Erythroblast (primary cell): ENCODE results near the gene DEF6.

ENCODE experiments used
- GATA1 ChIP-seq: IDR thresholded peaks from 2 replicates; pipeline ENCODE4 v1.6.1; 2011; ENCODE audit warnings: low read depth, mild to moderate bottlenecking, control low read depth, low read length, moderate library complexity
- POLR2A ChIP-seq: IDR thresholded peaks from 2 replicates; pipeline ENCODE4 v1.6.1; 2011; ENCODE audit warnings: mild to moderate bottlenecking, low read length

DNA sequence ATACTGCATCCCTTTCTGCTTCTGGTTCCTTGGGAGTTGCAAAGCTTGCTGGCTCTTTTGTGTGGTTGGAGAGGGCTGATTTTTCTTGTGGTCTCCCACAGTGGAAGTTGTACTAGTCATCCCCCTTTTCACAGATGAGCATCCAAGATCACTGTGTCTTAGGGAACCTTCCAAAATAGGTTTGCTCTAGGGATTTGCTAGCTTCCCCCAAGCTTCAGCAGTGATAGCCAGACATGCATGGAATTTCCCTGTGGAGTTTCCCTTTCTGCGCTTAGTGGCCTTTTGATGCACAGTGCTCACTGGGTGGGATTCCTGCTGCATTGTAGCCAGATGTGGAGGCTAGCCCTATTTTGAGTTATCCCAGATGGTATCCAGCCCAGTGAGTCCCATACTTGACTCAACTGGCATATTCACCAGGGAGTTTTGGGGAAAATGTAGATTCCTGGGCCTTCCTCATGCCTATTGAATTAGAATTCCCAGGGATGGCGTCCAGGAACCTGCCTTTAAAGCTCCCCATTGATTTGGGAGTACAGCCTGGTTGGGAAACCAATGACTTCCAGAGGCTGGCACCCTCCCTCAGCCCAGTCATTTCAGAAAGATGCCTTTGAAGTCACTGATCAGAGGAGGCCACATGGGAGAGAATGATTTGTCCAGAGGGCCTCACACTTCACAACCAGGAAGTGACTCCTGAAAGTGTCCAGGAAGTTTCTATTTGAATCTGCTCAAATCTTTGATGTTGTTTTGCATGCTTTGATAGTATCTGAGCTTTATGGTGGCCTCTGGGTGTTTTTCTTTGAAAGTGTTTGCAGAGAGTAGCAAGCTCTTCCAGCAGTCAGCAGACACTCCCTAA, 70.6 kb downstream of the DEF6 start:
- no peak for TF ChIP-seq POLR2A
- TF ChIP-seq GATA1: no peak
